Posterior vena cava (tissue), 2 donors: ENCODE measurements around the gene NLRP7. TPM values are rescaled to one million over a fixed set of nuclear protein-coding genes. Genes with fewer than 3 reads are reported as not detected.
"Not testable (repeated sequence)": the region's sequence is repeated elsewhere in the genome, so short reads cannot be mapped to it uniquely, and the experiment has no call there.

ENCODE experiments used
- DNase-seq: peaks from one replicate; pipeline ENCODE4 v3.0.0-alpha.2; 2020; ENCODE audit warnings: low spot score
- intact Hi-C, 2 donors: fragments of 100-400 bp; cut with DNase I; formaldehyde crosslinking; loops; one replicate each; pipeline versions ENCODE4 v1.14.1 to v1.14.2; 2022 to 2023
- long read RNA-seq, 2 donors: library from polyadenylated mRNA; unstranded; transcript quantifications; one replicate each; pipeline ENCODE4 v2.0.0, GENCODE V29; 2020 to 2021
- total RNA-seq, 2 donors: library from RNA; stranded (reverse); fragmentation: NEBNext Ultra II Directional; extraction: Animal tissue kit (Norgen Biotek cat#: 25700); gene quantifications; one replicate each; pipeline ENCODE4 v1.2.1, GENCODE V29; 2021
- donor health status: DM: yes; HTN: yes; CAD: no.
- donor health status: DM: yes; HTN: yes; CAD: no.

Gene NLRP7
- total RNA-seq = not detected
- long read RNA-seq, donor 1 = 0 reads
- long read RNA-seq, donor 2 = 0 reads

DNA sequence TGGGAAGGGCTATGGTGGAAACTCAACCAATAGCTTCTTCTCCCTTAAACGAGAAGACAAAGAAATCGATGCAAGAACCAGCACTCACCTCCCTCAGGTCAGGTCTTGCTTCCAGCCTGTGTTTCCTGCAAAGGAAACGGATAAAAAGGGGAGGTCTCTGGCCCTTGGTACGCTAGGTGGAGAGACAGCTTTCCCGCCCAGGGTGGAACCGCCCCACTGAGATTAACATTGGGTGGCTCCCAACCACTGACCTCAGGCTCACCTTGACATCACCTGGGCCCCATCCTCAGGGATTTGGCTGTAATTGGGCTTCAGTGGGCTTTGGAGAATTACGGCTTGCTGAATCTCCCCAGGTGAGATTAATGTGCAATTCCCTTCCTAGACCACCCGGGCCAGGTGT is at the start of gene NLRP7:
NLRP7 (minus strand) TSS at position 150 of the 400 bp plus-strand sequence.
- intact Hi-C loops = no loop called here
- DNase-seq = no peak

DNA sequence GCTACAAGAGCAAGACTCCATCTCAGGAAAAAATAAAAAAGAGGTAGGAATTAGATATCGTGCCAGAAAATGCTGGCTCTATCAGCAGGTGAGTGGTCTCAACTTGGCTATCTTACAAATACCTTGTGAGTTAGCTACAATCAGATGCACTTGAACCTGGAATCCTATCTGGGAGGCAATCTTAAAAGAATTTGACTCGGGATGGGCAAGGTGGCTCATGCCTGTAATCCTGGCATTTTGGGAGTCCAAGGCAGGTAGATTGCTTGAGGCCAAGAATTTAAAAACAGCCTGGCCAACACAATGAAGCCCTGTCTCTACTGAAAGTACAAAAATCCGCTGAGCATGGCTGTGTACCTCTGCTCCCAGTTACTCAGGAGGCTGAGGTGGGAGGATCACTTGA is 48.2 kb upstream of the NLRP7 start:
- DNase-seq = no peak
- intact Hi-C loops = no loop called here

DNA sequence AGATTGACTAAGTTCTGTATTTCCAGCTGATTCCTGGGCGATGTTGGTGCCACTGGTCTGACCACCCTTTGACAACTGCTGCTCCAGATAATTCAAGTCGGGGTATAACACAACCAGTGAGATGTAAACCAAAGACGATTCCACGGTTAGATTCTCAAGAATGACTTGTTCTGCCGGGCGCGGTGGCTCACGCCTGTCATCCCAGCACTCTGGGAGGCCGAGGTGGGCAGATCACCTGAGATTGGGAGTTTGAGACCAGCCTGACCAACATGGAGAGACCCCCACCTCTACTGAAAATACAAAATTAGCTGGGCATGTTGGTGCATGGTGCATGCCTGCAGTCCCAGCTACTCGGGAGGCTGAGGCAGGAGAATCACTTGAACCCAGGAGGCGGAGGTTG is 42.2 kb upstream of the NLRP7 start:
- peak; percentile 37 for DNase-seq
- intact Hi-C loops = not testable (repeated sequence)

DNA sequence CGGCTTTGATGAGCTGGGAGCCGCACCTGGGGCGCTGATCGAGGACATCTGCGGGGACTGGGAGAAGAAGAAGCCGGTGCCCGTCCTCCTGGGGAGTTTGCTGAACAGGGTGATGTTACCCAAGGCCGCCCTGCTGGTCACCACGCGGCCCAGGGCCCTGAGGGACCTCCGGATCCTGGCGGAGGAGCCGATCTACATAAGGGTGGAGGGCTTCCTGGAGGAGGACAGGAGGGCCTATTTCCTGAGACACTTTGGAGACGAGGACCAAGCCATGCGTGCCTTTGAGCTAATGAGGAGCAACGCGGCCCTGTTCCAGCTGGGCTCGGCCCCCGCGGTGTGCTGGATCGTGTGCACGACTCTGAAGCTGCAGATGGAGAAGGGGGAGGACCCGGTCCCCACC is 35.2 kb upstream of the NLRP7 start:
- intact Hi-C loops, DNase-seq: not testable (repeated sequence)

DNA sequence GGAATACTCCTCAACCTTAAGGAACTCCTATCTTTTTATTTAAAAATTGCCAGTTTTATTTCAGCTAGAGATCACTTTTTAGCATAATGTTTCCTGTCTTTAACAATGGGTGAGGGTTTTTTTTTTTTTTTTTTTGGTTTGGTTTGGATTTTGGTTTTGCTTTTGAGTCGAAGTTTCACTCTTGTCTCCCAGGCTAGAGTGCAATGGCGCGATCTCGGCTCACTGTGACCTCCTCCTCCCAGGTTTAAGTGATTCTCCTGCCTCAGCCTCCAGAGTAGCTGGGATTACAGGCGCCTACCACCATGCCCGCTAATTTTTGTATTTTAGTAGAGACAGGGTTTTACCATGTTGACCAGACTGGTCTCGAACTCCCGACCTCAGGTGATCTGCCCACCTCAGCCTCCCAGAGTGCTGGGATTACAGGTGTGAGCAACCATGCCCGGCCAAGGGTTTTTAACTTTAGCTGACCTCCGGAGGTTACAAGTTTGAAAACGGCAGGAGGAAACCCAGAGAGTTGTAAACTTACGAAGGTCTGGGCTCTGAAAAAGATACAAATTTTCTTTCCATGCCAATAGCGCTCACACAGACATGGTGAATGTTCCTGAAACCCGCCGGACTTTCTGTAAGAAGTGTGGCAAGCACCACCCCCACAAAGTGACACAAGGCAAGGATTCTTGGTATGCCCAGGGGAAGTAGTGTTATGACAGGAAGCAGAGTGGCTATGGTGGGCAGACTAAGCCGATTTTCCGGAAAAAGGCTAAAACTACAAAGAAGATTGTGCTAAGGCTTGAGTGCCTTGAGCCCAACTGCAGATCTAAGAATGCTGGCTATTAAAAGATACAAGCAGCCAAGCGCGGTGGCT is 26.1 kb upstream of the NLRP7 start:
- intact Hi-C loops, DNase-seq: not testable (repeated sequence)

DNA sequence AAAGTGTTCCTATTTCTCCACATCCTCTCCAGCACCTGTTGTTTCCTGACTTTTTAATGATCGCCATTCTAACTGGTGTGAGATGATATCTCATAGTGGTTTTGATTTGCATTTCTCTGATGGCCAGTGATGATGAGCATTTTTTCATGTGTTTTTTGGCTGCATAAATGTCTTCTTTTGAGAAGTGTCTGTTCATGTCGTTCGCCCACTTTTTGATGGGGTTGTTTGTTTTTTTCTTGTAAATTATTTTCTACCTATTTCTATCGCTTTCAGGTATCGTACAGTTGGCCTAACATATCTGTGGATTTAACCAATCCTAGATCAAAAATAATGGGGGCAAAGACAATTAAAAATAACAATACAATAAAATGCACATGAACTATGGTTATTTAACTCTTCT is 24.1 kb upstream of the NLRP7 start:
- DNase-seq, intact Hi-C loops: not testable (repeated sequence)

DNA sequence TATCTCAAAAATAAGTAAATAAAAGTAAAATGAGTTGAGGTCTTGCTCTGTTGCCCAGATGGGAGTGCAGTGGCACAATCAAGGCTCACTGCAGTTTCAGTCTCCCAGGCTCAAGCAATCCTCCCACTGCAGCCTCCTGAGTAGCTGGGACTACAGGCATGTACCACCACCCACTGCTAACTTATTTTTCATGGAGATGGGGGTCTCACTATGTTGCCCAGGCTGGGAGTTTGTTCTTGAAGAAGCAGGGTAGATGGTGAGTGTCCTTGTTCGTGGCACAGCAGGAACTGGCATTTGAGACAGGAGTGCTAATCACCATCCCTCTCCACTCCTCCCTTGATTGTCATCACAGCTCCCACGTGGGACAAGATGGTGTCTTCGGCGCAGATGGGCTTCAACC is 22.3 kb upstream of the NLRP7 start:
- intact Hi-C loops = no loop called here

DNA sequence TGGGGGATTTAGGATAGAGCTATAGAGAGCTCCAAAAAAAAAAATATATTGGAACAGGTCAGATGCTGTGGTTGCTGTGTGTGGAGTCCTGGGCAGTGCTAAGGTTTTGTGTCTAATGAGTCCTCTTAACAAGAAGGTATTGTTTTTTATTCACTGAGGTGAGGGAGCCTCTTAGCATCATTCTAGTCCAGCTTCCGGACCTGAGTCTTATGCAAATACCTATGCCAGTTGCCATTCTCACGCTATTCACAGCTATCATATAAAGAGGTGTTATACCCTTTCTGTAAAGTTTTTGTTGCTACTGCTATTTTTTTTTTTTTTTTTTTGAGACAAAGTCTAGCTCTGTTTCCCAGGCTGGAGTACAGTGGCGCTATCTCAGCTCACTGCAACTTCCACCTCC is 20.3 kb upstream of the NLRP7 start:
- intact Hi-C loops = no loop called here
- DNase-seq = no peak

More for the DNA sequence above, 22.3 kb upstream of the NLRP7 start:
- DNase-seq = no peak

DNA sequence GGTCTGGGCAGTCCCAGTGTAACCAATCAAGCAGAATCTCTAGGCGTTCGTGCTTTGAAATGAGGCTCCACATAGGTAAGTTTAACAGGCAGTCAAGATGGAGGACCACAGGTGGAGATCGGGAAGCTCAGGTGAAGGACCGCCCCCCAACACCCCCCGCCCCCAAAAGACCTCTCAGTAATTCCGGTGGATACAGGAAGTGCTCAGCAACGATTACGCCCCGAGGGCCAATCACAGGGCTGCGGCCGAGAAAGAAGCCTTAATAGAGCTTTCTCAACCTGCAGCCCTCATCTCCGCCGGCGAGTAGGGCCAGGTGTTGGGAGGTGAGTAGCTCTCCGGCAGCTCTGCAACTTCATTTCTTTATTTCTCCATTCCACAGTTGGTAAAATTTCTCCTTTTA is 17.7 kb upstream of the NLRP7 start:
- intact Hi-C loops = not testable (repeated sequence)

DNA sequence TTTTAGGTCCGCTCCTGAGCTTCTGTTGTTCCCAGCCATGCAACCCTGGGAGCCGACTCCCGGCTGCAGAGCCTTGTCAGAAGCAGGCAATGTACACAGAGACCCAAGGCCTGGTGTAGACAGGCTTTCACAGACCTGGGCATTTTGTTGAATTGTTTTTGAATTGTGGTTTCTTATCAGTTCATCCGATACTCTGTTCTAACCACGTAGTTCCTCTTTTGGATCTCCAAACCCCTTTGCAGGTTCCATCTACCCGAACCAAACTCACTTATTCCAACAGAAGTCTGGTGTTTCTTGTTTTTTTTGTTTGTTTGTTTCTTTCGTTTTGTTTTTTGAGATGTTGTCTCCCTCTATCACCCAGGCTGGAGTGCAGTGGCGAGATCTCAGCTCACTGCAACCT is 12.5 kb upstream of the NLRP7 start:
- DNase-seq = no peak
- intact Hi-C loops = no loop called here

More for the DNA sequence above, 17.7 kb upstream of the NLRP7 start:
- not testable (repeated sequence) for DNase-seq

DNA sequence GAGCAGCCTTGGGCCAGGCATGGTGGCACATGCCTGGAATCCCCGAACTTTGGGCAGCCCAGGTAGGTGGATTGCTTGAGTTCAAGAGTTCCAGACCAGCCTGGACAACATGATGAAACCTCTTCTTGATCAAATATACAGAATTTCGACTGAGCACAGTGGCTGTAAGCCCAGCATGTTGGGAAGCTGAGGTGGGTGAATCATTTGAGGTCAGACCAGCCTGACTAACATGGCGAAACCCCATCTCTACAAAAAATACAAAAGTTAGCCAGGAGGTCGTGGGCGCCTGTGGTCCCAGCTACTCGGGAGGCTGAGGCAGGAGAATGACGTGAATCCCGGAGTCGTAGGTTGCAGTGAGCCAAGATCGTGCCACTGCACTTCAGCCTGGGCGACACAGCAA is 8.0 kb upstream of the NLRP7 start:
- DNase-seq = no peak
- intact Hi-C loops = no loop called here

DNA sequence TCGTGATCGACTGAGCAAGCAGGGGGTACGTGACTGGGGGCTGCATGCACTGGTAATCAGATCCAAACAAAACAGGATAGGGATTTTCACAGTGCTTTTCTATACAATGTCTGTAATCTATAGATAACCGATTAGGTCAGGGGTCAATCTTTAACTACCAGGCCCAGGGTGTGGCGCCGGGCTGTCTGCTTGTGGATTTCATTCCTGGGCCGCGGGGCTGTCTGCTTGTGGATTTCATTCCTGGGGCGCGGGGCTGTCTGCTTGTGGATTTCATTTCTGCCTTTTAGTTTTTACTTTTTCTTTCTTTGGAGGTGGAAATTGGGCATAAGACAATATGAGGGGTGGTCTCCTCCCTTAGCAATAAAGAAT is 6.0 kb upstream of the NLRP7 start:
- DNase-seq, intact Hi-C loops: not testable (repeated sequence)

DNA sequence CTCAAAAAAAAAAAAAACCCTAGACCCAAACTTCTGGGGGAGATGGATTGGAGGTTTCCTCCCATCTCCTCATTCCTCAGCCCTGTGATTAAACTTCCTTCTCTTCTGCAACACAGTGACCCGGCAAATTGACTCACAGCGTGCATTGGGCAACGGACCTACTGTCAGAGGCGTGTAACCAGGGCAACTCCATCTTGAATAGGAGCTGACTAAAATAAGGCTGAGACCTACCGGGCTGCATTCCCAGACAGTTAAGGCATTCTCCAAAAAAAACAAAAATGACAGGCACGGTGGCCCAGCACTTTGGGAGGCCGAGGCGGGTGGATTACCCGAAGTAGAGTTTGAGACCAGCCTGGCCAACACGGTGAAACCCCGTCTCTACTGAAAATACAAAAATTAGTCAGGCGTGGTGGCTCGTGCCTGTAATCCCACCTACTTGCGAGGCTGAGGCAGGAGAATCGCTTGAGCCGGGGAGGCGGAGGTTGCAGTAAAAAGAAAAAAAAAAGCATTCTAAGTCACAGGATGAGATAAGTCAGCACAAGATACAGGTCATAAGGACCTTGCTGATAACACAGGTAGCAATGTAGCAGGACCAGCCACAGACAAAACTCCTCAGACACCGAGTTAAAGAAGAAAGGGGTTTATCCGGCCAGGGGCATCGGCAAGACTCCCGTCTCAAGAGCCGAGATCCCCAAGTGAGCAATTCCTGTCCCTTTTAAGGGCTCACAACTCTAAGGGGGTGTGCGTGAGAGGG is 5.4 kb upstream of the NLRP7 start:
- DNase-seq = no peak
- intact Hi-C loops = no loop called here

DNA sequence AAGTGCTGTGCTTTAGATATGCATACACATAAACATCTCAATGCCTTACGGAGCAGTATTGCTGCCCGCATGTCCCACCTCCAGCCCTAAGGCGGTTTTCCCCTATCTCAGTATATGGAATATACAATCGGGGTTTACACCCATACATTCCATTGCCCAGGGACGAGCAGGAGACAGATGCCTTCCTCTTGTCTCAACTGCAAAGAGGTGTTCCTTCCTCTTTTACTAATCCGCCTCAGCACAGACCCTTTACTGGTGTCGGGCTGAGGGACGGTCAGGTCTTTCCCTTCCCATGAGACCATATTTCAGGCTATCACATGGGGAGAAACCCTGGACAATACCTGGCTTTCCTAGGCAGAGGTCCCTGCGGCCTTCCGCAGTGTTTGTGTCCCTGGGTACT is 3.2 kb upstream of the NLRP7 start:
- intact Hi-C loops, DNase-seq: not testable (repeated sequence)

DNA sequence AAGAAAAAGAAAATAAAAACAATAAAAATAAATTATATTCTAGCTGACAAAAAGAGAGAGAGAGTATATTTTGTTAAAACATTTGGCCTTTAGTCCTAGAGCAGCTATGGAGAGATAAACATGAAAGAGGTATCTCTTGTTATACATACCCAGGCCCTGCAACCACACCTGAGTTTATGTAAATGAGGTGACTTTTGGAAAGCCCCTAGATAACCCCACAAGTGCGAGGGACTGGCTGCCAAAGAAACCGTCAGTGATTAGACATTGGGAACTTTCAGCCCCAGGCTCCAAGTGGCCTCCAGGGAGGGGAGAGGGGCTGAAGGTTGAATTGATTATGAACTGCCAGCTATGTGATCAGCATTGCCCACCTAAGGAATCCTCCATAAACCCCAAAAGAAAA is 2.1 kb upstream of the NLRP7 start:
- intact Hi-C loops = no loop called here
- no peak for DNase-seq

DNA sequence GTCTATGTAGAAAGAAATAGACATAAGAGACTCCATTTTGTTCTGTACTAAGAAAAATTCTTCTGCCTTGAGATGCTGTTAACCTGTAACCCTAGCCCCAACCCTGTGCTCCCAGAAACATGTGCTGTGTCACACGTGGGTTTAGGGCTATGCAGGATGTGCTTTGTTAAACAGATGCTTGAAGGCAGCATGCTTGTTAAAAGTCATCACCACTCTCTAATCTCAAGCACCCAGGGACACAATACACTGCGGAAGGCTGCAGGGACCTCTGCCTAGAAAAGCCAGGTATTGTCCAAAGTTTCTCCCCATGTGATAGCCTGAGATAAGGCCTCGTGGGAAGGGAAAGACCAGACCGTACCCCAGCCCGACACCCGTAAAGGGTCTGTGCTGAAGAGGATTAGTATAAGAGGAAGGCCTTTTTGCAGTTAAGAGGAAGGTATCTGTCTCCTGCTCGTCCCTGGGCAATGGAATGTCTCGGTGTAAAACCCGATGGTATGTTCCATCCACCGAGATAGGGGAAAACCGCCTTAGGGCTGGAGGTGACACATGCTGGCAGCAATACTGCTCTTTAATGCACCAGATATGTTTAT is 3.5 kb downstream of the NLRP7 start:
- DNase-seq, intact Hi-C loops: not testable (repeated sequence)

DNA sequence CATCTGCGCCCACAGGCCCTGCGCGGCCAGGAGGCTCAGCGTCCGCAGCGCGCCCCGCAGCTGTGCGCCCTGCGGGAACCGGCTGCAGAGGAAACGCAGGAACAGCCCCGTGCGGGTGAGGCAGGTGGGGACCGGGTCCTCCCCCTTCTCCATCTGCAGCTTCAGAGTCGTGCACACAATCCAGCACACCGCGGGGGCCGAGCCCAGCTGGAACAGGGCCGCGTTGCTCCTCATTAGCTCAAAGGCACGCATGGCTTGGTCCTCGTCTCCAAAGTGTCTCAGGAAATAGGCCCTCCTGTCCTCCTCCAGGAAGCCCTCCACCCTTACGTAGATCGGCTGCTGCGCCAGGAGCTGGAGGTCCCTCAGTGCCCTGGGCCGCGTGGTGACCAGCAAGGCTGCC is 7.8 kb downstream of the NLRP7 start:
- DNase-seq, intact Hi-C loops: not testable (repeated sequence)

DNA sequence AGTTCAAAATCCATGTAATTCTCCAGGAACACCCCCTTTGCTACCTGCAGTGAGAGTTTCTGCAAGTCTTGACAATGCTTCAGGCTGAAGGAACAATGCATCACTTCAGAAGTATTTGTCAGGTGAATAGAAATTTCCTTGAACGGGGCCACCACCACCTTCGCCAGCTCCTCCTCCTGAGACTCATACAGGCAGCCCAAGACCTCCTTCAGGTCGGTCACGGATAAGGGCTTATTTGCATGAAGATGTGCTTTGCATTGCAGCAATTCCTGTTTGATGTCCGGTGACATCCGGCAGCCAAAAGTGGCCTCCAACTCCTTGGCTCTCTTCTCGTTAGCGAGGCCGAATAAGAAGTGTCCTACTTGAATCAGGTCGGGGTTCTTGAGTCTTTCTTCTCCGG is 8.4 kb downstream of the NLRP7 start:
- DNase-seq = no peak
- intact Hi-C loops = no loop called here

DNA sequence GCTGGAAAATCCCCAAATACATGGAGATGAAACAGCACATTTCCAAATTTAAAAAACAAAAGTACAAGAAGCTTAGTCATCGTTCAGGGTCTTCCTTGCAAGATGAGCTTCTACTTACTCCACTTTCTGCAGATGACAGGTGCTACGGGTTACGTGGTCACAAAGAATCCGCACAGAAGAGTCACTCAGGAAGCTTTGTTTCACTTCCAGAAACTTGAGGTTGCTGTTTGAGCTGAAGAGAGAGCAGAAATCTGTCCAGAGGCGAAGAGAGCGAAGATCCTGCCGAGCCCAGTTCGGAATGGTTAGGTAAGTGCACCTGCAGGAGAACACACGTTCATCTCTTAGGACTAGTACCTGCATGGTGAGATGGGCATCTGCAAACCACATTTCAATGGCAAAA is 9.4 kb downstream of the NLRP7 start:
- intact Hi-C loops = no loop called here
- no peak for DNase-seq

DNA sequence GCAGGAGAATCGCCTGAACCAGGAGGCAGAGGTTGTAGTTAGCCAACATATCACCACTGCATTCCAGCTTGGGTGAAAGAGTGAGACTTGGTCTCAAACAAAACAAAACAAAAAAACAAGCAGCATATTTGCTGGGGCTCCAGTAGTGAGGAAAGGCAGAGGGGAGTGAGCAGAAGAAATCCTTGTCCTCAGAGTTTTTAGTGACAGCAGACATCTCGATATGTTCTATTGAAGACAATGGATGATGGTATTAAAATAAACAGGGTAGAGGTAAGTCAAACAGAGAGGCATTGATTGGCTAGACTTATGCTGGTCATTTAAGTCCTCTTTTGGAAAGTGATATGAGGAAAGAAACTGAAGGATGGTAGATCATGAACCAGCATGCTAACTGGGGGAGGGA is 19.0 kb downstream of the NLRP7 start:
- intact Hi-C loops = no loop called here
- no peak for DNase-seq
